ENCODE data around the gene NFKBIZ.
"Not testable (repeated sequence)": the region's sequence is repeated elsewhere in the genome, so short reads cannot be mapped to it uniquely, and the experiment has no call there.

NFKBIZ gene

DNA sequence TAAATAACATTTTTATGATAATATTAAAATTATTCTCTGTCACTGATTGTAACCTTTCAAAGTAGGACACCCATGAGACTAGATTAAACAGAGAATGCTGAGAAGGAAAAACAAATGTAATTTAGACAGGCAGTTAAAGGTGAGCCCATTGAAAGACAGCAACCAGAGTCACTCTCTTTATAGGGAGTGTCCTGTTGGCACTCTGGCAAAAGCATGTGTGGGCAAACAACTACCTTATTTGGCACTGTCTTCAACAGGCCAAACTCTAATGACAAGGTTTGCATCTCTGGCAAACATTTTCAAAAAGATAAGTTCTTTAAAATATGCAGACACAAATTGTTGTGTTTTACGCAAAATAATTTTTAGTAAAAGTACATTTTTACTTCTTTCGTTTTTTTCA lies 29.8 kb downstream of the NFKBIZ start:
- H3K27me3 Mint-ChIP-seq (ENCODE audit: low read depth, poor library complexity): no peaks in the 10 kb centered on the region
- DNase-seq: no peak

DNA sequence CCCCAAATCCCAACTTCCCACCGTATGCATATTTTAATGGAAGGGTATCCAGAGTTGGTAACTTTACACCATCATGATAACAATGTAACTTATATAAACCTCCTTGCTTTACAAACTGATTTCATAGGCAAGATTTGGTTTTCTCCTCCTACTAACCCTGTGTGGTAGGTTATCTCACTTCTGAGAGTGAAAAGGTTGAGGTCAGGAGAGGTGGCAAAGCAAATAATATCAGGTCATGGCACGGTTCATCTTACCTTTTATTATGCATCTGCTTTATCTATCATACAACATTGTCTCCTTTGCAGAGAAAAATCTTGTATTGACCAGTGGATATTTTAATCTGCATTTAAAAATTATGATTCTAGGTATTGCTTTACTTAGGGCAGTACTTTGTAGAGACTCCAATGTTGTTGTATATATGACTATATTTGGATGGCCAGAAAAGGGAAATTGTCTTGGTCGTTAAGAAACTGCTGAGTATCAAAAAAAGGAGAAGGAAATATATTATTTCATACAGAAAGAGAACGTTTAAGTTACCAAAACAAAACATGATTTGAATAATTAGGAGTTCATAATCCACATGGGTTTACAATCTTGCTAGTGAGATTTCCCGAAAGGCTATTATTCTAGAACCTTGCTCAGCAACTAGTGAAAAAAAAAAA lies 30.4 kb downstream of the NFKBIZ start:
- DNase-seq: no peak
- peaks cover under 1% of the 10 kb centered on the region for H3K9me3 Mint-ChIP-seq
- H3K4me3 Mint-ChIP-seq: no peak overlapping the region
- TF ChIP-seq, protein P1, sequence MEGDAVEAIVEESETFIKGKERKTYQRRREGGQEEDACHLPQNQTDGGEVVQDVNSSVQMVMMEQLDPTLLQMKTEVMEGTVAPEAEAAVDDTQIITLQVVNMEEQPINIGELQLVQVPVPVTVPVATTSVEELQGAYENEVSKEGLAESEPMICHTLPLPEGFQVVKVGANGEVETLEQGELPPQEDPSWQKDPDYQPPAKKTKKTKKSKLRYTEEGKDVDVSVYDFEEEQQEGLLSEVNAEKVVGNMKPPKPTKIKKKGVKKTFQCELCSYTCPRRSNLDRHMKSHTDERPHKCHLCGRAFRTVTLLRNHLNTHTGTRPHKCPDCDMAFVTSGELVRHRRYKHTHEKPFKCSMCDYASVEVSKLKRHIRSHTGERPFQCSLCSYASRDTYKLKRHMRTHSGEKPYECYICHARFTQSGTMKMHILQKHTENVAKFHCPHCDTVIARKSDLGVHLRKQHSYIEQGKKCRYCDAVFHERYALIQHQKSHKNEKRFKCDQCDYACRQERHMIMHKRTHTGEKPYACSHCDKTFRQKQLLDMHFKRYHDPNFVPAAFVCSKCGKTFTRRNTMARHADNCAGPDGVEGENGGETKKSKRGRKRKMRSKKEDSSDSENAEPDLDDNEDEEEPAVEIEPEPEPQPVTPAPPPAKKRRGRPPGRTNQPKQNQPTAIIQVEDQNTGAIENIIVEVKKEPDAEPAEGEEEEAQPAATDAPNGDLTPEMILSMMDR (IDR thresholded peaks at IDR 0.05): no peak
- no peaks in the 10 kb centered on the region for H3K27me3 Mint-ChIP-seq (ENCODE audit: low read depth, poor library complexity)
- H3K4me1 Mint-ChIP-seq: no peaks in the 10 kb centered on the region
- H3K36me3 Mint-ChIP-seq (ENCODE audit: low read depth): no peaks in the 10 kb centered on the region
- no peak overlapping the region for H3K27ac Mint-ChIP-seq

More for the DNA sequence above, 29.8 kb downstream of the NFKBIZ start:
- TF ChIP-seq, protein P1 (IDR thresholded peaks at IDR 0.05): no peak
- Mint-ChIP-seq H3K9me3 (no peaks in the 10 kb centered on the region), H3K4me3 (no peak overlapping the region), H3K4me1 (no peaks in the 10 kb centered on the region), H3K27ac (no peak overlapping the region), H3K36me3 (ENCODE audit: low read depth) (no peaks in the 10 kb centered on the region)

DNA sequence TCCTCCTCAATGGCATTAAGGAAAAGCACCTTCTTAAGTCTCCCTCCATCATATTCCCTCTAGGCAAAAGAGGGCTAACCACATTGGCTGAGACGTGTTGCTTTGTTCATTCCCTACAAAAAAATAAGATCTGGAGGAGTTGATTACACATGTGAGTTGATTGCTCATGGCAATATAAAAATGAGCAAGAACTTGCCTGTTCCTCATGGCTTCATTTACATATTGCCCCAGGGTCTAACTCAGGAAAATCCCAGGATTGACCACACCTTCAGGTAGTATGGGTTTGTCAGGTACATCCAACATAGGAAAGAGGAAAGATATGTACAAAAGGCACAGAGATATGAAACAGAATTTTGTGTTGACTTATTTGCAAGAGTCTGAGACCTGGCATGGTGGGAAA lies 35.5 kb downstream of the NFKBIZ start:
- no peak overlapping the region for H3K4me3 Mint-ChIP-seq
- H3K36me3 Mint-ChIP-seq (ENCODE audit: low read depth): no peaks in the 10 kb centered on the region
- H3K9me3 Mint-ChIP-seq: peaks cover 9% of the 10 kb centered on the region
- TF ChIP-seq, protein P1 (IDR thresholded peaks at IDR 0.05): no peak
- H3K27me3 Mint-ChIP-seq (ENCODE audit: low read depth, poor library complexity): peaks cover 4% of the 10 kb centered on the region
- H3K4me1 Mint-ChIP-seq: peaks cover 12% of the 10 kb centered on the region
- no peak for DNase-seq
- no peak overlapping the region for H3K27ac Mint-ChIP-seq

DNA sequence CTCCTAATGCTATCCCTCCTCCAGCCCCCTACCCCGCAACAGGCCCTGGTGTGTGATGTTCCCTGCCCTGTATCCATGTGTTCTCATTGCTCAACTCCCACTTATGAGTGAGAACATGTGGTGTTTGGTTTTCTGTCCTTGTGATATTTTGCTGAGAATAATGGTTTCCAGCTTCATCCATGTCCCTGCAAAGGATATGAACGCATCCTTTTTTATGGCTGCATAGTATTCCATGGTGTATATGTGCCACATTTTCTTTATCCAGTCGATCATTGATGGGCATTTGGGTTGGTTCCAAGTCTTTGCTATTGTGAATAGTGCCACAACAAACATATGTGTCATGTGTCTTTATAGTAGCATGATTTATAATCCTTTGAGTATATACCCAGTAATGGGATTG lies 36.3 kb downstream of the NFKBIZ start:
- peaks cover 12% of the 10 kb centered on the region for H3K4me1 Mint-ChIP-seq

DNA sequence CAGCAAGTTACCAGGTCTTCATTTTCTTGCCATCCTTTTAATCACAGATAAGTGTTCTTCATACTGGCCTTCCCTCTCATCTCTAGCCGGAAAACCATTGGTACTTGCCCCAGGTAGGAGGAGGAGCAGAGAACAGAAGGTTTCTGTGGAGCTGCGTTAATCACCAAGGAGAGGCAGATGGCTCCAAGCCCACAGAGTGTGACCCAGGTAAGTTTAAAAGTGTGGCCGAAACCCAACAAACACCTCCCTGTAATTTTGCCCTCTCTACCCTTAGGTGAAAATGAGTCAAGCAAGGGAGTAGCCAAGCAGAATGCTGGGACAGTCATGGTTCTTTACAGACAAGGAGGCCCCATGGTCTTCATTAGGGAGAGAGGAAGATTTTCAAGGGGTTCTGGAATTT lies 37.3 kb downstream of the NFKBIZ start:
- peaks cover 9% of the 10 kb centered on the region for H3K9me3 Mint-ChIP-seq
- H3K36me3 Mint-ChIP-seq (ENCODE audit: low read depth): no peaks in the 10 kb centered on the region
- TF ChIP-seq, protein P1 (IDR thresholded peaks at IDR 0.05): no peak
- peaks cover 4% of the 10 kb centered on the region for H3K27me3 Mint-ChIP-seq (ENCODE audit: low read depth, poor library complexity)
- H3K4me1 Mint-ChIP-seq: peaks cover 12% of the 10 kb centered on the region
- H3K27ac Mint-ChIP-seq: no peak overlapping the region
- no peak overlapping the region for H3K4me3 Mint-ChIP-seq
- DNase-seq: no peak

More for the DNA sequence above, 36.3 kb downstream of the NFKBIZ start:
- not testable (repeated sequence) for H3K36me3 Mint-ChIP-seq (ENCODE audit: low read depth); H3K27ac Mint-ChIP-seq; H3K9me3 Mint-ChIP-seq; DNase-seq; H3K4me3 Mint-ChIP-seq; H3K27me3 Mint-ChIP-seq (ENCODE audit: low read depth, poor library complexity)

DNA sequence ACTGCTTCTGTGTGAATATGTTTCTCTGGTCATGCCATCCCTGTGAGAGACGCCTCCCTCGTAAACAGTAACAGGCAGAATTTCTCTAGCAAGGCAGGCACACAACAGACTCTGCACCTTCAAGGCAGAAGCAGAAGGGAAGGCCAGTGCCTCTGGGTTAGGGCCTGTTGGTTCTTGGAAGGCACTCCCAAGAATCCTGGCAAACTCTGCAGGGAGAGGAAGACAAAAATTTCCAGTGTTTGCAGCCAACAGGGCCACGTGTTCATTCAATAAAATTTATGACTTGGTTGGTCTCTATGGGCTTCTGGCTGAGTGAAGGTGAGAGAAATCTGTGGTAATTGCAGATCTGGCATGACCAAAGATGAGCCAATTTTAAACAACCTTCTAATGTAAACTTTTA lies 39.3 kb downstream of the NFKBIZ start:
- H3K36me3 Mint-ChIP-seq (ENCODE audit: low read depth): no peaks in the 10 kb centered on the region
- DNase-seq: no peak
- peaks cover 12% of the 10 kb centered on the region for H3K4me1 Mint-ChIP-seq
- H3K4me3 Mint-ChIP-seq: no peak overlapping the region
- H3K27me3 Mint-ChIP-seq (ENCODE audit: low read depth, poor library complexity): peaks cover 4% of the 10 kb centered on the region
- H3K9me3 Mint-ChIP-seq: peaks cover 9% of the 10 kb centered on the region
- peak overlapping the region; percentile 15 for H3K27ac Mint-ChIP-seq
- TF ChIP-seq, protein P1 (IDR thresholded peaks at IDR 0.05): no peak
